GM10847 (cell line): ENCODE measurements around the gene CAMK2N2.

Experiments used
- POLR2A ChIP-seq: IDR thresholded peaks from 2 replicates; pipeline ENCODE4 v1.6.1; 2011; ENCODE audit not compliant: insufficient read length; ENCODE audit errors: extremely low read depth

CAMK2N2 gene

GRCh38 chr3:184237807-184238206 lies 23.5 kb downstream of the CAMK2N2 start:
- TF ChIP-seq POLR2A = no peak

- TF ChIP-seq POLR2A = no peak
Measured at GRCh38 chr3:184237211-184237610, 24.1 kb downstream of the CAMK2N2 start.

GRCh38 chr3:184236636-184237035 lies 24.7 kb downstream of the CAMK2N2 start:
- no peak for TF ChIP-seq POLR2A

GRCh38 chr3:184236033-184236410 lies 25.3 kb downstream of the CAMK2N2 start:
- no peak for TF ChIP-seq POLR2A

- no peak for TF ChIP-seq POLR2A
Measured at GRCh38 chr3:184235381-184236032, 25.8 kb downstream of the CAMK2N2 start.

- no peak for TF ChIP-seq POLR2A
Measured at GRCh38 chr3:184234671-184235380, 26.5 kb downstream of the CAMK2N2 start.

GRCh38 chr3:184234224-184234623 lies 27.1 kb downstream of the CAMK2N2 start:
- TF ChIP-seq POLR2A = no peak

- no peak for TF ChIP-seq POLR2A
Measured at GRCh38 chr3:184233127-184233843, 28.1 kb downstream of the CAMK2N2 start.

GRCh38 chr3:184231671-184232070 lies 29.7 kb downstream of the CAMK2N2 start:
- TF ChIP-seq POLR2A = no peak

GRCh38 chr3:184230603-184231528 lies 30.5 kb downstream of the CAMK2N2 start:
- TF ChIP-seq POLR2A = no peak

GRCh38 chr3:184230081-184230602 lies 31.2 kb downstream of the CAMK2N2 start:
- TF ChIP-seq POLR2A = no peak

GRCh38 chr3:184229394-184230080 lies 31.8 kb downstream of the CAMK2N2 start, which contains the start of gene VWA5B2:
Gene VWA5B2, plus strand, starts transcription at chr3:184229585. Its CDS starts 944 bp downstream, at chr3:184230529.
- no peak for TF ChIP-seq POLR2A

- TF ChIP-seq POLR2A = no peak
Measured at GRCh38 chr3:184228376-184229137, 32.8 kb downstream of the CAMK2N2 start.
